ENCODE data around the gene KCNRG. TPM values are rescaled to one million over a fixed set of nuclear protein-coding genes. Genes with fewer than 3 reads are reported as not detected.

The KCNRG gene
- 1 to 10 TPM in 1 of 3 donors, under 1 TPM in 2; 0.43 to 1.0 (median 0.61) TPM for total RNA-seq
- total RNA-seq (2013) = 2.4 TPM

GRCh38 chr13:50015258-50015657, at the start of gene KCNRG:
TSS of gene KCNRG (plus strand) at chr13:50015444. CDS start at chr13:50015494, 50 bp downstream.
- peaks cover 13% of the 10 kb centered on the region for H3K36me3 Mint-ChIP-seq
- H3K27ac ChIP-seq (ENCODE audit: low read length) = no peak within 1 kb of the TSS
- intact Hi-C loops (cut with micrococcal nuclease) = no loop called here
- no peak for TF ChIP-seq CTCF (IDR thresholded peaks at IDR 0.05)
- H3K27me3 Mint-ChIP-seq (ENCODE audit: low read depth in 2 of 2) = no peaks in the 10 kb centered on the region
- no peak within 1 kb of the TSS for H3K4me3 ChIP-seq (ENCODE audit: low read length)
- H3K9me3 ChIP-seq (ENCODE audit: control insufficient read depth, insufficient read depth, low read length) = no peaks in the 10 kb centered on the region
- no peak for ATAC-seq
- H3K4me1 Mint-ChIP-seq = peaks cover 36 to 46% of the 10 kb centered on the region in 2 donors
- no peaks in the 10 kb centered on the region for H3K4me1 ChIP-seq (ENCODE audit: control insufficient read depth, insufficient read depth, low read length)
- H3K36me3 ChIP-seq (ENCODE audit: control insufficient read depth, insufficient read depth, low read length) = peaks cover 47% of the 10 kb centered on the region
- no peak within 1 kb of the TSS for H3K4me3 Mint-ChIP-seq
- no peak for DNase-seq
- H3K27me3 ChIP-seq (ENCODE audit: control insufficient read depth, insufficient read depth, low read length) = no peaks in the 10 kb centered on the region
- WGBS (ENCODE audit: insufficient coverage) = 82% methylated on average over 5 of the region's 5 CpGs
- no peaks in the 10 kb centered on the region for H3K9me3 Mint-ChIP-seq
- peak within 1 kb of the TSS; percentile 58 to 59 for H3K27ac Mint-ChIP-seq

- Mint-ChIP-seq H3K4me3 (no peak overlapping the region), H3K9me3 (peaks cover 5 to 17% of the 10 kb centered on the region in 2 donors), H3K27me3 (ENCODE audit: low read depth in 2 of 2) (no peaks in the 10 kb centered on the region), H3K4me1 (no peaks in the 10 kb centered on the region), H3K36me3 (peaks cover 28% of the 10 kb centered on the region), H3K27ac (no peak overlapping the region)
- WGBS (ENCODE audit: insufficient coverage) = 87% methylated on average over 2 of the region's 4 CpGs
- Histone ChIP-seq H3K27me3 (ENCODE audit: control insufficient read depth, insufficient read depth, low read length) (no peaks in the 10 kb centered on the region), H3K9me3 (ENCODE audit: control insufficient read depth, insufficient read depth, low read length) (peaks cover 3% of the 10 kb centered on the region), H3K36me3 (ENCODE audit: control insufficient read depth, insufficient read depth, low read length) (no peaks in the 10 kb centered on the region), H3K27ac (ENCODE audit: low read length) (no peak overlapping the region), H3K4me3 (ENCODE audit: low read length) (no peak overlapping the region), H3K4me1 (ENCODE audit: control insufficient read depth, insufficient read depth, low read length) (no peaks in the 10 kb centered on the region)
- TF ChIP-seq CTCF (IDR thresholded peaks at IDR 0.05) = no peak
- intact Hi-C loops (cut with micrococcal nuclease) = no loop called here
- ATAC-seq (no peak), DNase-seq (no peak)
Measured at GRCh38 chr13:49967456-49967855, 47.8 kb upstream of the KCNRG start.

- Mint-ChIP-seq H3K36me3 (no peaks in the 10 kb centered on the region), H3K4me1 (no peaks in the 10 kb centered on the region), H3K4me3 (no peak overlapping the region), H3K27me3 (ENCODE audit: low read depth in 2 of 2) (no peaks in the 10 kb centered on the region), H3K27ac (no peak overlapping the region), H3K9me3 (no peaks in the 10 kb centered on the region)
- DNase-seq (no peak), ATAC-seq (no peak)
- 92% methylated on average over 2 of the region's 4 CpGs for WGBS (ENCODE audit: insufficient coverage)
- intact Hi-C loops (cut with micrococcal nuclease) = no loop called here
- Histone ChIP-seq H3K27ac (ENCODE audit: low read length) (no peak overlapping the region), H3K4me1 (ENCODE audit: control insufficient read depth, insufficient read depth, low read length) (no peaks in the 10 kb centered on the region), H3K4me3 (ENCODE audit: low read length) (no peak overlapping the region), H3K9me3 (ENCODE audit: control insufficient read depth, insufficient read depth, low read length) (no peaks in the 10 kb centered on the region), H3K27me3 (ENCODE audit: control insufficient read depth, insufficient read depth, low read length) (no peaks in the 10 kb centered on the region), H3K36me3 (ENCODE audit: control insufficient read depth, insufficient read depth, low read length) (no peaks in the 10 kb centered on the region)
- TF ChIP-seq CTCF (IDR thresholded peaks at IDR 0.05) = no peak
Measured at GRCh38 chr13:49972709-49973108, 42.5 kb upstream of the KCNRG start.

- H3K36me3 Mint-ChIP-seq = no peaks in the 10 kb centered on the region
- Histone ChIP-seq H3K4me1 (ENCODE audit: control insufficient read depth, insufficient read depth, low read length) (no peaks in the 10 kb centered on the region), H3K27me3 (ENCODE audit: control insufficient read depth, insufficient read depth, low read length) (no peaks in the 10 kb centered on the region), H3K27ac (ENCODE audit: low read length) (no peak overlapping the region), H3K36me3 (ENCODE audit: control insufficient read depth, insufficient read depth, low read length) (no peaks in the 10 kb centered on the region), H3K9me3 (ENCODE audit: control insufficient read depth, insufficient read depth, low read length) (no peaks in the 10 kb centered on the region), H3K4me3 (ENCODE audit: low read length) (no peak overlapping the region)
- no peaks in the 10 kb centered on the region for H3K4me1 Mint-ChIP-seq
- TF ChIP-seq CTCF (IDR thresholded peaks at IDR 0.05) = no peak
- no peaks in the 10 kb centered on the region for H3K27me3 Mint-ChIP-seq (ENCODE audit: low read depth in 2 of 2)
- H3K27ac Mint-ChIP-seq = no peak overlapping the region
- no CpG with 5 or more reads among the region's 1 CpG for WGBS (ENCODE audit: insufficient coverage)
- no peak overlapping the region for H3K4me3 Mint-ChIP-seq
- ATAC-seq (no peak), DNase-seq (no peak)
- intact Hi-C loops (cut with micrococcal nuclease) = loop anchor here (1.0 kb wide), 4 partner anchors 556 to 1094 kb away; no protein-coding TSS in a partner anchor
- no peaks in the 10 kb centered on the region for H3K9me3 Mint-ChIP-seq
Measured at GRCh38 chr13:49975826-49976225, 39.4 kb upstream of the KCNRG start.

Measured in natural killer cell (primary cell).